Pancreas (tissue), 10 donors: ENCODE data around the gene PROM2. TPM values are rescaled to one million over a fixed set of nuclear protein-coding genes. Genes with fewer than 3 reads are reported as not detected.

Experiments used
- ATAC-seq, 4 donors: fragments of 200-7000 bp; cut with Tn5 transposase; one replicate each; pipeline versions ENCODE4 v1.8.0 to v1.9.1; 2020; ENCODE audit warnings: mild to moderate bottlenecking in 4 of 4, moderate library complexity in 4 of 4
- DNase-seq, 6 donors: peaks; one replicate each; pipeline ENCODE4 v3.0.0-alpha.2; 2020
- FAIRE-seq: peaks from 2 replicates; lab custom pipeline; 2012; peaks lifted over from hg19 to GRCh38; lab: Jason Lieb, UNC
- H3K27ac ChIP-seq, 4 donors: fragments of 200-600 bp; sonication (generic); 1 replicate in 3 of 4; 2 replicates in 1 of 4; pipeline versions ENCODE4 v1.5.0 to v1.8.0; 2020
- H3K27me3 ChIP-seq, 4 donors: fragments of 200-600 bp; one replicate each; pipeline ENCODE4 v1.8.0; 2021
- H3K36me3 ChIP-seq, 3 donors: fragments of 200-600 bp; sonication (generic) in 1 of 3; one replicate each; pipeline versions ENCODE4 v1.5.0 to v1.8.0; 2020 to 2021
- H3K4me1 ChIP-seq, 3 donors: fragments of 200-600 bp; one replicate each; pipeline ENCODE4 v1.8.0; 2021
- H3K4me3 ChIP-seq, 4 donors: fragments of 200-600 bp; sonication (generic) in 2 of 4; one replicate each; pipeline versions ENCODE4 v1.5.0 to v1.8.0; 2020 to 2021
- H3K9me3 ChIP-seq, 4 donors: fragments of 200-600 bp; one replicate each; pipeline ENCODE4 v1.8.0; 2021
- WGBS, 2 donors: extraction: QIAGEN DNeasy Blood & Tissue Kit; methylation state at CpG; one replicate each; pipeline ENCODE4 v1.1.7; 2013; 5-methylcytosine and 5-hydroxymethylcytosine counted together
- intact Hi-C, 3 donors: fragments of 100-400 bp; cut with DNase I; formaldehyde crosslinking; loops; one replicate each; pipeline versions ENCODE4 v1.11.1 to v1.14.2; 2022
- polyA plus RNA-seq, 2 donors: library from polyadenylated mRNA; stranded (reverse); fragments of 200-250 nt; gene quantifications; one replicate each; pipeline ENCODE4 v1.2.3, GENCODE V29; 2013
- total RNA-seq, 6 donors: library from RNA; stranded (reverse); fragmentation: NEBNext Ultra II Directional in 4 of 6; extraction: Animal tissue kit (Norgen Biotek cat#: 25700) in 4 of 6; gene quantifications; one replicate each; pipeline versions ENCODE4 v1.2.1 to v1.2.4, GENCODE V29; 2021 to 2023
- TF ChIP-seq, protein P1 (sequence below), 4 donors: fragments of 200-600 bp; sonication (generic) in 3 of 4; IDR thresholded peaks; one replicate each; pipeline versions ENCODE4 v1.5.0 to v1.8.0; 2021; ENCODE audit warnings: antibody characterized with exemption in 4 of 4
- donor health status: healthy with polysubstance abuse.
- donor health status: DM: no; HTN: no; CAD: no; lungs with moderate emphysema.
- donor health status: DM: no; HTN: no; CAD: no.
- donor health status: control.
- donor health status: control.
- donor health status: Bipolar disorder and iron deficiency.
- donor health status: DM: yes; HTN: yes; CAD: no.
- donor health status: DM: no; HTN: no; CAD: no.
- donor health status: DM: no; HTN: no; CAD: no.
- donor health status: DM: yes; HTN: yes; CAD: no.

The PROM2 gene
- total and polyA plus RNA-seq, 8 donors: 8.3 to 20.4 (median 12.5) TPM

DNA sequence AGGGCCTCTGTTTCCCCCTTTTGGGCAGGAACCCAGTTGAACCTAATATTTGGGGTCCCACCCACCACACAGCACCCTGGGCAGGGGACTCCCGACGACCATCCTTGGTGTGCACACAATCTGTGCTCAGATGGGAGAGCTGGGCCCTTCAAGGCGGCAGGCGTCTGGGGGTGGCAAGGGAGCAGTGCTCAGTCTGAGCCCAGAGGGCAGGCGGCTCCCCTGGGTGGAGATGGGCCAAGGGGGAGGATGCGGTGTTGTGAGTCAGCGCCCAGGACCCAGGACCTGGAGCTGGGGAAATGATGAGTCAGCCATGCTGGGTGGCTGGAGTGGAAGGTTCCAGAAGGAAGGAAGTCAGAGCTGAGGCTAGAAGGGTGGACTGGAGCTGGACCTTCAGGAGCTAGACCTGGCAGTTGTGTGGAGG, 3.8 kb downstream of the PROM2 start:
- Histone ChIP-seq H3K27me3 (no peaks in the 10 kb centered on the region), H3K4me1 (peaks cover 10 to 30% (median 12%) of the 10 kb centered on the region in 3 donors), H3K36me3 (peaks cover 0 to 7% (median 0%) of the 10 kb centered on the region in 3 donors), H3K9me3 (no peaks in the 10 kb centered on the region), H3K4me3 (no peak overlapping the region), H3K27ac (no peak overlapping the region)
- WGBS, 2 donors: 94 to 95% methylated on average over 7 of the region's 7 CpGs
- DNase-seq: peak in 4 of 6 donors; percentile 16 to 72 (median 37)
- ATAC-seq: no peak
- intact Hi-C loops: loop anchor here in 1 of 3 donors (5.0 kb wide), 1 partner anchor 34 kb away; no protein-coding TSS in a partner anchor
- TF ChIP-seq, protein P1, sequence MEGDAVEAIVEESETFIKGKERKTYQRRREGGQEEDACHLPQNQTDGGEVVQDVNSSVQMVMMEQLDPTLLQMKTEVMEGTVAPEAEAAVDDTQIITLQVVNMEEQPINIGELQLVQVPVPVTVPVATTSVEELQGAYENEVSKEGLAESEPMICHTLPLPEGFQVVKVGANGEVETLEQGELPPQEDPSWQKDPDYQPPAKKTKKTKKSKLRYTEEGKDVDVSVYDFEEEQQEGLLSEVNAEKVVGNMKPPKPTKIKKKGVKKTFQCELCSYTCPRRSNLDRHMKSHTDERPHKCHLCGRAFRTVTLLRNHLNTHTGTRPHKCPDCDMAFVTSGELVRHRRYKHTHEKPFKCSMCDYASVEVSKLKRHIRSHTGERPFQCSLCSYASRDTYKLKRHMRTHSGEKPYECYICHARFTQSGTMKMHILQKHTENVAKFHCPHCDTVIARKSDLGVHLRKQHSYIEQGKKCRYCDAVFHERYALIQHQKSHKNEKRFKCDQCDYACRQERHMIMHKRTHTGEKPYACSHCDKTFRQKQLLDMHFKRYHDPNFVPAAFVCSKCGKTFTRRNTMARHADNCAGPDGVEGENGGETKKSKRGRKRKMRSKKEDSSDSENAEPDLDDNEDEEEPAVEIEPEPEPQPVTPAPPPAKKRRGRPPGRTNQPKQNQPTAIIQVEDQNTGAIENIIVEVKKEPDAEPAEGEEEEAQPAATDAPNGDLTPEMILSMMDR (IDR thresholded peaks at IDR 0.05): no peak
- no peak for FAIRE-seq

DNA sequence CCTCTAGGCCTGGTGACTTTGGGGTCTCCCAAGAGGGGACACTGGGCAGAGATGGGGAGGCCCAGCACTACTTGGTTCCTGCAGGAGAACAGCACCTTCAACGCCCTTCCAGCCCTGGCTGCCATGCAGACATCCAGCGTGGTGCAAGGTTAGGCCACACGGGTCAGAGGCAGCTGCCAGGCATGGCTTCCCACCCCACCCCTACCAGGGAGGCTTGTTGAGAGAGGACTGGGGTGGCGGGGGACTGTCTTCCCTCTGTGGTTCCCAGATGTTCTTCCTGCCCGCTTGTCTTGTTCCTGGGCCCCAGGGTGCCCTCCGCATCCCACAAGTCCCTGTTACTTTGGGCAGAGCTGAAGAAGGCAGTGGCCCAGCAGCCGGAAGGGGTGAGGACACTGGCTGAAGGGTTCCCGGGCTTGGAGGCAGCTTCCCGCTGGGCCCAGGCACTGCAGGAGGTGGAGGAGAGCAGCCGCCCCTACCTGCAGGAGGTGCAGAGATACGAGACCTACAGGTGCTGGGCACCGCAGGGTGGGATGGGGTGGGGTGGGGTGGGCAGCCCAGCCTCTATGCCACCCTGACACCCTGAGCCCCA, 4.5 kb downstream of the PROM2 start:
- ATAC-seq: no peak
- FAIRE-seq: no peak
- DNase-seq: peak in 4 of 6 donors; percentile 10 to 55 (median 33)
- 90 to 99% methylated on average over 12 of the region's 12 CpGs for WGBS, 2 donors
- Histone ChIP-seq H3K9me3 (no peaks in the 10 kb centered on the region), H3K27me3 (no peaks in the 10 kb centered on the region), H3K36me3 (peaks cover 0 to 7% (median 0%) of the 10 kb centered on the region in 3 donors), H3K4me3 (no peak overlapping the region), H3K27ac (no peak overlapping the region), H3K4me1 (peaks cover 9 to 30% (median 10%) of the 10 kb centered on the region in 3 donors)
- intact Hi-C loops: loop anchor here in 1 of 3 donors (5.0 kb wide), 1 partner anchor 34 kb away; no protein-coding TSS in a partner anchor
- TF ChIP-seq, protein P1 (IDR thresholded peaks at IDR 0.05): no peak

DNA sequence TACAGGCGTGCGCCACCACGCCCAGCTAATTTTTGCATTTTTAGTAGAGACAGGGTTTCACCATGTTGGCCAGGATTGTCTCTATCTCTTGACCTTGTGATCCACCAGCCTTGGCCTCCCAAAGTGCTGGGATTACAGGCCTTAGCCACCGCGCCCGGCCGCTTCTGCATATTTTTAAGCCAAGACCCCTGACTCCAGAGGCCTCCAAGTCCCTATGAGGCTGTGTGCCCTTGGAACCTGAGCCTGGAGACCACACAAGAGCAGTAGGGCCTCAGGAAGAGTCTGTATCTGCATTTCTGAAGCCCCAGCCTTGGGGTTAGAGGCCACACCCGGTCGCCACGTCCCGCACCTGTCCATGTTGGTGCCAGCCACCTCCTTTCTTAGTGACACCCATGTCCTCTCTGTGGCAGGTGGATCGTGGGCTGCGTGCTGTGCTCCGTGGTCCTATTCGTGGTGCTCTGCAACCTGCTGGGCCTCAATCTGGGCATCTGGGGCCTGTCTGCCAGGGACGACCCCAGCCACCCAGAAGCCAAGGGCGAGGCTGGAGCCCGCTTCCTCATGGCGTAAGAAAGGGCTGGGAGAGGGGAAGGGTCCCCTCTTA, 5.3 kb downstream of the PROM2 start:
- no peak for ATAC-seq
- Histone ChIP-seq H3K4me3 (no peak overlapping the region), H3K27me3 (no peaks in the 10 kb centered on the region), H3K36me3 (peaks cover 0 to 7% (median 0%) of the 10 kb centered on the region in 3 donors), H3K4me1 (peaks cover 4 to 23% (median 5%) of the 10 kb centered on the region in 3 donors), H3K9me3 (no peaks in the 10 kb centered on the region), H3K27ac (no peak overlapping the region)
- TF ChIP-seq, protein P1 (IDR thresholded peaks at IDR 0.05): no peak
- intact Hi-C loops: loop anchor here in 1 of 3 donors (5.0 kb wide), 1 partner anchor 33 kb away; no protein-coding TSS in a partner anchor
- 93 to 95% methylated on average over 19 of the region's 19 CpGs for WGBS, 2 donors
- no peak for FAIRE-seq
- DNase-seq: peak in 3 of 6 donors; percentile 8 to 44 (median 39)

DNA sequence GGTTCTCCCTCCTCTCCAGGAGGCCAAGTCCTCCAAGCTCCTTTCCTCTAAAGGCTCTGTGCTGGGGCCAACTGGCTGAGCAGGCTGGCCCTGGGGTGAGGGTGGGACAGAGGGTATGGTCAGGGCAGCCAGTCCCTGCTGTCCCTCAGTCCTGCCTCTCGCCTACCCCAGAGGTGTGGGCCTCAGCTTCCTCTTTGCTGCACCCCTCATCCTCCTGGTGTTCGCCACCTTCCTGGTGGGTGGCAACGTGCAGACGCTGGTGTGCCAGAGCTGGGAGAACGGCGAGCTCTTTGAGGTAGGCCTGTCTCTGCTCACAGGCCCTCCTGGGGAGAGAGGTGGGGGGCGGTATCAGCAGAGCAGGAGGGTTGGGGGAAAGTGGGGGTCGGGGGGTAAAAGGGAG, 6.8 kb downstream of the PROM2 start:
- intact Hi-C loops: no loop called here
- Histone ChIP-seq H3K4me3 (no peak overlapping the region), H3K9me3 (no peaks in the 10 kb centered on the region), H3K27ac (no peak overlapping the region), H3K27me3 (no peaks in the 10 kb centered on the region), H3K36me3 (peaks cover 0 to 7% (median 0%) of the 10 kb centered on the region in 3 donors), H3K4me1 (peaks cover 4 to 12% (median 5%) of the 10 kb centered on the region in 3 donors)
- no peak for ATAC-seq
- no peak for FAIRE-seq
- WGBS, 2 donors: 87 to 91% methylated on average over 8 of the region's 8 CpGs
- TF ChIP-seq, protein P1 (IDR thresholded peaks at IDR 0.05): no peak
- peak in 2 of 6 donors; percentile 10 to 35 for DNase-seq
